ENCODE results near the gene PLCG2.
A peak's percentile ranks its signal among the peaks of the same experiment; 100 is the strongest.
"Not testable (repeated sequence)": the region's sequence is repeated elsewhere in the genome, so short reads cannot be mapped to it uniquely, and the experiment has no call there.

Gene PLCG2

GRCh38 chr16:82009789-82010188, 230.7 kb downstream of the PLCG2 start:
- DNase-seq, result not testable (repeated sequence)

- DNase-seq, result no peak
Measured at GRCh38 chr16:82010649-82011048, 231.6 kb downstream of the PLCG2 start.

GRCh38 chr16:82011199-82011641, 232.1 kb downstream of the PLCG2 start, which contains the start of gene SDR42E1:
SDR42E1 (minus strand) TSS chr16:82011470; CDS start chr16:82000858, 10,612 bp downstream.
- peak; percentile 7 to 53 for DNase-seq
